GM12873 (cell line): ENCODE results near the gene VASN.

ENCODE experiments used
- TF ChIP-seq, protein P1 (sequence below): IDR thresholded peaks from 2 replicates; pipeline ENCODE4 v1.5.1; 2012; ENCODE audit warnings: low read depth, mild to moderate bottlenecking, moderate library complexity, low read length, control low read depth; ENCODE audit not compliant: insufficient read depth; ENCODE audit errors: missing control alignments

VASN gene

DNA sequence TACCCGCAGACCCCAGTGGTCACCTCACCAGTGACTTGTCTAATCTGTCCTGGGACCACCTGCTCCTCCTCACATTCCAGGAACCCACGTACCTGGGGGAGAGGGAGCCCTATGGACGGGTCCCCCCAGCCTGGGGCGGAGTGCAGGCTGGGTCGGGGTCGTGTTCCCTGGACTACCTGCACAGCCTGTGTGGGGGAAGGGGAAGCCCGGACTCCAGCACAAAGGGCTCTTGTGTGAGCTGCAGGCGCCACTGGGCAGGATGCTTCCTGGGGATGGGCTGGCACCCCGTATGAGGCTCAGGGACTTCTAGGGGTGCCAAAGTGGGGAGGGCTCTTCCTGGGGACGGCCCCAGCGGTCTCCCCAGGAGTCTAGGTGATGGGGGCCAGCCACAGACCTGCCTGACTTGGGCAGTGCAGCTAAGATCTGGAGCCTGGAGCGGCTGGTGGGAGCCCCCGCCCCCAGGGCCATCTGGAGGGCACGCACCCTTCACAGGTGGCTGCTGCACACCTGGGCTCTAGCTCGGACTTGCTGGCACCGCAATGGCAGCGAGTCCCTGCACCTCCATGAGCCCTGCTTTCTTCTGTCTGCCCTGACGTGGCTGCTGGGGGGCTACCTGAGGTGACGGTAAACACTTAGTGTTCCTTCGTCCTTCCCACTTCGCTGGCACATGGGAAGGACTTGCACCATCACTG, 7.5 kb downstream of the VASN start:
- TF ChIP-seq, protein P1, sequence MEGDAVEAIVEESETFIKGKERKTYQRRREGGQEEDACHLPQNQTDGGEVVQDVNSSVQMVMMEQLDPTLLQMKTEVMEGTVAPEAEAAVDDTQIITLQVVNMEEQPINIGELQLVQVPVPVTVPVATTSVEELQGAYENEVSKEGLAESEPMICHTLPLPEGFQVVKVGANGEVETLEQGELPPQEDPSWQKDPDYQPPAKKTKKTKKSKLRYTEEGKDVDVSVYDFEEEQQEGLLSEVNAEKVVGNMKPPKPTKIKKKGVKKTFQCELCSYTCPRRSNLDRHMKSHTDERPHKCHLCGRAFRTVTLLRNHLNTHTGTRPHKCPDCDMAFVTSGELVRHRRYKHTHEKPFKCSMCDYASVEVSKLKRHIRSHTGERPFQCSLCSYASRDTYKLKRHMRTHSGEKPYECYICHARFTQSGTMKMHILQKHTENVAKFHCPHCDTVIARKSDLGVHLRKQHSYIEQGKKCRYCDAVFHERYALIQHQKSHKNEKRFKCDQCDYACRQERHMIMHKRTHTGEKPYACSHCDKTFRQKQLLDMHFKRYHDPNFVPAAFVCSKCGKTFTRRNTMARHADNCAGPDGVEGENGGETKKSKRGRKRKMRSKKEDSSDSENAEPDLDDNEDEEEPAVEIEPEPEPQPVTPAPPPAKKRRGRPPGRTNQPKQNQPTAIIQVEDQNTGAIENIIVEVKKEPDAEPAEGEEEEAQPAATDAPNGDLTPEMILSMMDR: no peak

DNA sequence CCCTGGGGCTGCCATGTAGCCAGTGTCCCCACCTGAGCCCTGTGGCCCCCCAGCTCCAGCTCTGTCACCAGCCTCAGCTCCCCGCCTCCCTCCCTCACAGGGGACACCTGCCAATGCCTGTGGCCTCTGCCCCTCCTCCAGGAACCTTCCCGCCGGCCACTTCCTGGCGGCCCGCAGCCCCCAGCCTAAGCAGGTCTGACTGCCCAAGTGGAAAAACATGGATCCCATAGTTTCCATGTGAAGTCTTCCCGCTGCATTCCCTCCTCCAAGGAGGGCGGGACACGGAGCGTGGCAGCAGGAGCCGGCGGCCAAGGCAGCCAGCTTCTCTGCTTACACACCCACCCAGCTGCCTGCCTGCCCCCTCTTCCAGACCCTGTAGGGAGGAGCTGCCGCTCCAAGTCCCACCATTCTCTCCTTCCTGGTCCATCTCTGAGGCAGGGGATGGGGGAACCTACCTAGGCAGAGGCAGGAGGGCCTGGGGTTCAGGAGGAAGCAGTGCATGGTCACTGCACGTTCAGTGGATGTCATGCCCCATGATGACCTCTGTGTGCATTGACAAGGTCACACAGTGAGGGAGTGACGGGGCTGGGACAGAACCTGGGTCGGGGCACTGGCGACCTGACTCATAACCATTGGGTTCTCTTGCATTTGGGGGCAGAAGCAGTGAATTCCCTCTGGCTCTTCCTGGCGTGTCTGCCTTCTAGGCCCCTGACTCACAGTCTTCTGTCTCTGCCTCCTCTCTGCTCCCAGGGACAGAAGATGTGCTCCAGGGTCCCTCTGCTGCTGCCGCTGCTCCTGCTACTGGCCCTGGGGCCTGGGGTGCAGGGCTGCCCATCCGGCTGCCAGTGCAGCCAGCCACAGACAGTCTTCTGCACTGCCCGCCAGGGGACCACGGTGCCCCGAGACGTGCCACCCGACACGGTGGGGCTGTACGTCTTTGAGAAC, 8.7 kb downstream of the VASN start:
- TF ChIP-seq, protein P1: no peak

GRCh38 chr16:4381072-4381934, 9.7 kb downstream of the VASN start:
- TF ChIP-seq, protein P1: no peak

DNA sequence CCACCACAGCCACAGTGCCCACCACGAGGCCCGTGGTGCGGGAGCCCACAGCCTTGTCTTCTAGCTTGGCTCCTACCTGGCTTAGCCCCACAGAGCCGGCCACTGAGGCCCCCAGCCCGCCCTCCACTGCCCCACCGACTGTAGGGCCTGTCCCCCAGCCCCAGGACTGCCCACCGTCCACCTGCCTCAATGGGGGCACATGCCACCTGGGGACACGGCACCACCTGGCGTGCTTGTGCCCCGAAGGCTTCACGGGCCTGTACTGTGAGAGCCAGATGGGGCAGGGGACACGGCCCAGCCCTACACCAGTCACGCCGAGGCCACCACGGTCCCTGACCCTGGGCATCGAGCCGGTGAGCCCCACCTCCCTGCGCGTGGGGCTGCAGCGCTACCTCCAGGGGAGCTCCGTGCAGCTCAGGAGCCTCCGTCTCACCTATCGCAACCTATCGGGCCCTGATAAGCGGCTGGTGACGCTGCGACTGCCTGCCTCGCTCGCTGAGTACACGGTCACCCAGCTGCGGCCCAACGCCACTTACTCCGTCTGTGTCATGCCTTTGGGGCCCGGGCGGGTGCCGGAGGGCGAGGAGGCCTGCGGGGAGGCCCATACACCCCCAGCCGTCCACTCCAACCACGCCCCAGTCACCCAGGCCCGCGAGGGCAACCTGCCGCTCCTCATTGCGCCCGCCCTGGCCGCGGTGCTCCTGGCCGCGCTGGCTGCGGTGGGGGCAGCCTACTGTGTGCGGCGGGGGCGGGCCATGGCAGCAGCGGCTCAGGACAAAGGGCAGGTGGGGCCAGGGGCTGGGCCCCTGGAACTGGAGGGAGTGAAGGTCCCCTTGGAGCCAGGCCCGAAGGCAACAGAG, 10.5 kb downstream of the VASN start:
- TF ChIP-seq, protein P1: no peak

- TF ChIP-seq, protein P1: no peak
Observed at GRCh38 chr16:4382795-4383357, 11.2 kb downstream of the VASN start.

DNA sequence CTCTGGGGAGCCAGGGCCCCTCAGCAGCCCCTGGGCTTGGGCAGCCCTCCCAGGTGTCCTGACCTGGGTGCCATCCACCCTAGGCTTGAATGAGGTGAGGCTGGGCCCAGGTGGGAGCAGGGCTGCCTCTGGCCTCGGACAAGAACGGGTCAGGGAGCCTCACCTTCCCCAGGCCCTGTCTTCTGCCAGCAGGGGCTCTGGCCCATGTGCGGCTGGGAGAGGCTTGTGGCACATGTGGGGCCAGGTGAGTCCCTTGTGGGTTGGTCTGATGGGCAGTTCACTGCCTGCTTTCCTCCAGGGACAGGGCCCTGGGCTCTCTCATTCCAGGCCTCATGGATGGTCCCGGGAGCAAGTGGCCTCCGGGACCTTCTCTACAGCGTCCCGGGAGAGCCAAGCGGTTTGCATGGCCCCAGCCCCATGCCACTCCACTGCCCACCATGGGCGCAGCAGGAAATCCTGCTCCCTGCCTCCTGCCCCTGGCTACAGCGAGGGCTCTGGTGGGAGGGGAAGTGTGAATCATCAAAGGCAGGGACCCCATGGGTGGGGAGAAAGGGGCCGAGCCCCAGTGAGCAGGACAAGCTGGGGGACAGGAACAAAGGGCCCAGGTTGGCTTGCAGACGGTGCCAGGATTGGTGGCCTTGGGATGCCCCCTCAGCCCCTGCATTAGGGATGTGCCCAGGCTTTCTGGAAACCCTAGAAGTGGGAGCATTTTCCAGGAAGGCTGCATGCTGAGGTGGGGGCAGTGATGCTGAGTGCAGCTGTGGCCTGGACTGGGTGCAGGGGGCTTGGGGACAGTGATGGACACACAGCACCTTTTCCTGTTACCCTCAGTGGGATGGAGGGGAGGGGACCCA, 12.2 kb downstream of the VASN start:
- TF ChIP-seq, protein P1: no peak
